ENCODE results near the gene ASTN2. TPM values are rescaled to one million over a fixed set of nuclear protein-coding genes. Genes with fewer than 3 reads are reported as not detected.

The ASTN2 gene
- total RNA-seq, 5 donors from 2014 or later (not counting 1 experiment from before 2014, with no cell fraction given) = 3.7 to 4.8 (median 4.4) TPM

GRCh38 chr9:117354997-117355396, 59.9 kb downstream of the ASTN2 start:
- H3K27ac ChIP-seq (ENCODE audit: low read length) = no peak overlapping the region
- ChIA-PET CTCF (no interaction called here), POLR2A (no interaction called here)
- no peaks in the 10 kb centered on the region for H3K9me3 ChIP-seq
- H3K4me3 ChIP-seq (ENCODE audit: control insufficient read depth in 1 of 2, extremely low read depth in 1 of 2, low read length in 1 of 2) = no peak overlapping the region
- H3K27me3 Mint-ChIP-seq = peaks cover 0 to 4% of the 10 kb centered on the region in 2 donors
- H3K4me1 ChIP-seq (ENCODE audit: control insufficient read depth in 1 of 2, extremely low read depth in 1 of 2, insufficient read depth in 2 of 2, low read length in 2 of 2) = no peaks in the 10 kb centered on the region
- H3K27ac Mint-ChIP-seq = no peak overlapping the region
- no peaks in the 10 kb centered on the region for H3K27me3 ChIP-seq (replicated peaks in 1 of 2; ENCODE audit: control insufficient read depth in 2 of 2, extremely low read depth in 1 of 2, insufficient read depth in 2 of 2, low read length in 1 of 2)
- no peaks in the 10 kb centered on the region for H3K36me3 ChIP-seq (ENCODE audit: control insufficient read depth in 2 of 2, extremely low read depth in 1 of 2, insufficient read depth in 1 of 2, low read length in 1 of 2)
- H3K36me3 Mint-ChIP-seq = no peaks in the 10 kb centered on the region
- no peak overlapping the region for H3K4me3 Mint-ChIP-seq
- no peak for ATAC-seq (replicated peaks in 1 of 4)
- no peak for DNase-seq
- peaks cover 4 to 11% (median 8%) of the 10 kb centered on the region in 3 donors for H3K9me3 Mint-ChIP-seq
- no peaks in the 10 kb centered on the region for H3K4me1 Mint-ChIP-seq

DNA sequence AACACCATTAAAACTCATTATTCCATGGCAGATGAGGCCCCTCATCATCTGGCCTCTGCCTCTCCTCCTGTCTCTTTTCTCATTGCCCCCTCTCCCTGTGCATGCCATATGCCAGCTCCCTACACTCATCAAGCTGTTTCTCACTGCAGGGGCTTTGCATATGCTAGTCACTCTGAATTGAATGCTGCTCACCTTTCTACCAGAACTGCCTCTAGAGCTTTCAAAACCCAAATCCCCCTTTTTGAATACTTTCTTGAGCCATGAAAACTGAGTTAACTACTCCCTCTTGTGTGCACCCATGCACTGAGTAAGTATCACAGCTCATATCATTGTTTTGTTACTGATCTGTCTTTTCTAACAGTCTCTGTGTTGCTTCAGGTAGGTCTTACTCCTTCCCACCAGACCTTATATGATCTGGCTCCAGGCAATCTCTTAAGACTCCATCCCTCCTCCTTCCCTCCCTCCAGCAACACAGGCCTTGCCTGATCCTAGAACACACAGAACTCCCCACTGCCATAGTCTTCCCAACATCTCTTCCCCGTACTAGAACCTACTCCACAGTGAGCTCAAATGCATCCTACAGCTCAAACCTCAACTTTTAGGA, 60.5 kb downstream of the ASTN2 start:
- DNase-seq (no peak), ATAC-seq (replicated peaks in 1 of 4) (no peak)
- Mint-ChIP-seq H3K4me3 (no peak overlapping the region), H3K27ac (no peak overlapping the region), H3K36me3 (no peaks in the 10 kb centered on the region), H3K9me3 (peaks cover under 1 to 11% (median 8%) of the 10 kb centered on the region in 3 donors), H3K27me3 (peaks cover 0 to 4% of the 10 kb centered on the region in 2 donors), H3K4me1 (no peaks in the 10 kb centered on the region)
- POLR2A ChIA-PET = no interaction called here
- Histone ChIP-seq H3K36me3 (ENCODE audit: control insufficient read depth in 2 of 2, extremely low read depth in 1 of 2, insufficient read depth in 1 of 2, low read length in 1 of 2) (no peaks in the 10 kb centered on the region), H3K4me1 (ENCODE audit: control insufficient read depth in 1 of 2, extremely low read depth in 1 of 2, insufficient read depth in 2 of 2, low read length in 2 of 2) (no peaks in the 10 kb centered on the region), H3K27ac (ENCODE audit: low read length) (no peak overlapping the region), H3K4me3 (ENCODE audit: control insufficient read depth in 1 of 2, extremely low read depth in 1 of 2, low read length in 1 of 2) (no peak overlapping the region), H3K9me3 (no peaks in the 10 kb centered on the region), H3K27me3 (replicated peaks in 1 of 2; ENCODE audit: control insufficient read depth in 2 of 2, extremely low read depth in 1 of 2, insufficient read depth in 2 of 2, low read length in 1 of 2) (no peaks in the 10 kb centered on the region)
- WGBS (ENCODE audit: insufficient coverage) = 83% methylated on average over 1 of the region's 1 CpG
- CTCF ChIA-PET = no interaction called here

DNA sequence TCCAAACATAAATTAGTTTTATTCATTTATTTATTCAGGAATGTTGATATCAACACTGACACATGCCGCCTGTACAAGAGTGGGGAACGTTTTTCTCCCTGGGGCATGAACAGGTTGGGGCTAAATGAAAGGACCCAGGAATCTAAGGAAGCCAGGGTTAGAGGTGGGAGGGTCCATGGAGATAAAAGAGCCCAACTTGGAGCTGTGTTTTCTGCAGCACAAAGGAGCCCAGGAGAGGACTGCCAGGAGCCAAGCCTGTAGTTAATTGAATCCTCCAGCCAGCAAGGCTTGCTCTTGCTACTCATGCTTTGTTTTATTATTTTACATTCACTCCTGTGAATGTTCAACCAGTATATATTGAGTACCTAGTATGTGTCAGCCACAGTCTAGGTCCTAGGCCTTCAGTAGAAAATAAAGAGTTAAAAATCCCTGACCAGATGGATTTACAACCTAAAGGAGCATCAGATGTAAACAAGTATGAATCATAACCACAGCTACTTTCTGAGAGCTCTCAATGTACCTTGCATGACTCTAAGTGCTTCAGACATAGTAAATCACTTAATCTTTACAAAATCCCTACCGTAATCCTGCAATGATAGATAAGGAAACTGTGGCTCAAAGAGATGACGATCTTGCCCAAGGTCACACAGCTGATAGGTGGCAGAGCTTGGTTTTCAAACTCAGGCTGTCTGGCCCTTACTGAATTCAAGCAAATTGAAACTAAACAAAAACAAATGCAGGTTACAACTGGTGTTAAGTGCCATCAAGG, 69.8 kb downstream of the ASTN2 start:
- Histone ChIP-seq H3K27ac (ENCODE audit: low read length) (no peak overlapping the region), H3K4me1 (ENCODE audit: control insufficient read depth in 1 of 2, extremely low read depth in 1 of 2, insufficient read depth in 2 of 2, low read length in 2 of 2) (no peaks in the 10 kb centered on the region), H3K27me3 (replicated peaks in 1 of 2; ENCODE audit: control insufficient read depth in 2 of 2, extremely low read depth in 1 of 2, insufficient read depth in 2 of 2, low read length in 1 of 2) (no peaks in the 10 kb centered on the region), H3K36me3 (ENCODE audit: control insufficient read depth in 2 of 2, extremely low read depth in 1 of 2, insufficient read depth in 1 of 2, low read length in 1 of 2) (no peaks in the 10 kb centered on the region), H3K9me3 (no peaks in the 10 kb centered on the region), H3K4me3 (ENCODE audit: control insufficient read depth in 1 of 2, extremely low read depth in 1 of 2, low read length in 1 of 2) (no peak overlapping the region)
- Mint-ChIP-seq H3K27ac (no peak overlapping the region), H3K36me3 (no peaks in the 10 kb centered on the region), H3K4me3 (no peak overlapping the region), H3K4me1 (no peaks in the 10 kb centered on the region), H3K27me3 (no peaks in the 10 kb centered on the region), H3K9me3 (peaks cover 0 to 5% (median 0%) of the 10 kb centered on the region in 3 donors)
- WGBS (ENCODE audit: insufficient coverage) = 40% methylated on average over 1 of the region's 4 CpGs
- POLR2A ChIA-PET = no interaction called here
- DNase-seq = no peak
- CTCF ChIA-PET = no interaction called here
- ATAC-seq (replicated peaks in 1 of 4) = no peak

DNA sequence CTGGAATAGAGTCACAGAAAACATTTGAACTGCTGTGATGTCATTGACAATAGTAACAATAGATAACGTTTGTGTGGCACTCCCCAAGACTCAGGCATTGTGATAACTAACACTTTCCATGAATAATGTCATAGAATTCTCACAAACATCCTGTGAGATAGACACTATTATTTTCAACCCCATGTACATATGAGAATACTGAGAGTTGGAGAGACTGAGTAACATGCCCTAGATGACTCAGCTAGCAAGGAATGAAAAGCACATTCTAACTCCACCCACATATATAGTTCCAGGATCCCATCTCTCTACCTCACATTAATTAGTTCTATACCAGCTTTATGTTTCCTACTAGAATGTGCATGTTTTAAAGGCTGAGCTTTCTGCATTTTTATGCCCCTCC, 71.4 kb downstream of the ASTN2 start:
- WGBS (ENCODE audit: insufficient coverage) = no CpG with 5 or more reads among the region's 1 CpG
- no peak overlapping the region for H3K4me3 Mint-ChIP-seq
- DNase-seq (no peak), ATAC-seq (replicated peaks in 1 of 4) (no peak)
- H3K9me3 Mint-ChIP-seq = peaks cover 3 to 6% (median 5%) of the 10 kb centered on the region in 3 donors
- Histone ChIP-seq H3K27me3 (replicated peaks in 1 of 2; ENCODE audit: control insufficient read depth in 2 of 2, extremely low read depth in 1 of 2, insufficient read depth in 2 of 2, low read length in 1 of 2) (no peaks in the 10 kb centered on the region), H3K27ac (ENCODE audit: low read length) (no peak overlapping the region), H3K4me3 (ENCODE audit: control insufficient read depth in 1 of 2, extremely low read depth in 1 of 2, low read length in 1 of 2) (no peak overlapping the region), H3K36me3 (ENCODE audit: control insufficient read depth in 2 of 2, extremely low read depth in 1 of 2, insufficient read depth in 1 of 2, low read length in 1 of 2) (no peaks in the 10 kb centered on the region), H3K9me3 (no peaks in the 10 kb centered on the region), H3K4me1 (ENCODE audit: control insufficient read depth in 1 of 2, extremely low read depth in 1 of 2, insufficient read depth in 2 of 2, low read length in 2 of 2) (no peaks in the 10 kb centered on the region)
- H3K36me3 Mint-ChIP-seq = no peaks in the 10 kb centered on the region
- ChIA-PET POLR2A (no interaction called here), CTCF (no interaction called here)
- H3K4me1 Mint-ChIP-seq = no peaks in the 10 kb centered on the region
- H3K27ac Mint-ChIP-seq = no peak overlapping the region
- no peaks in the 10 kb centered on the region for H3K27me3 Mint-ChIP-seq

GRCh38 chr9:117341151-117341550, 73.7 kb downstream of the ASTN2 start:
- Histone ChIP-seq H3K36me3 (ENCODE audit: control insufficient read depth in 2 of 2, extremely low read depth in 1 of 2, insufficient read depth in 1 of 2, low read length in 1 of 2) (no peaks in the 10 kb centered on the region), H3K9me3 (no peaks in the 10 kb centered on the region), H3K4me3 (ENCODE audit: control insufficient read depth in 1 of 2, extremely low read depth in 1 of 2, low read length in 1 of 2) (no peak overlapping the region), H3K27ac (ENCODE audit: low read length) (no peak overlapping the region), H3K27me3 (replicated peaks in 1 of 2; ENCODE audit: control insufficient read depth in 2 of 2, extremely low read depth in 1 of 2, insufficient read depth in 2 of 2, low read length in 1 of 2) (no peaks in the 10 kb centered on the region), H3K4me1 (ENCODE audit: control insufficient read depth in 1 of 2, extremely low read depth in 1 of 2, insufficient read depth in 2 of 2, low read length in 2 of 2) (no peaks in the 10 kb centered on the region)
- no peaks in the 10 kb centered on the region for H3K4me1 Mint-ChIP-seq
- H3K27ac Mint-ChIP-seq = no peak overlapping the region
- DNase-seq (no peak), ATAC-seq (replicated peaks in 1 of 4) (no peak)
- peaks cover 2 to 10% (median 3%) of the 10 kb centered on the region in 3 donors for H3K9me3 Mint-ChIP-seq
- WGBS (ENCODE audit: insufficient coverage) = 17% methylated on average over 1 of the region's 2 CpGs
- CTCF ChIA-PET = interaction anchor here in 1 of 2 donors (0.7 kb wide), 1 partner anchor 10 kb away, joined by 3 read pairs; no protein-coding TSS in a partner anchor
- POLR2A ChIA-PET = no interaction called here
- H3K4me3 Mint-ChIP-seq = no peak overlapping the region
- no peaks in the 10 kb centered on the region for H3K27me3 Mint-ChIP-seq
- H3K36me3 Mint-ChIP-seq = no peaks in the 10 kb centered on the region

DNA sequence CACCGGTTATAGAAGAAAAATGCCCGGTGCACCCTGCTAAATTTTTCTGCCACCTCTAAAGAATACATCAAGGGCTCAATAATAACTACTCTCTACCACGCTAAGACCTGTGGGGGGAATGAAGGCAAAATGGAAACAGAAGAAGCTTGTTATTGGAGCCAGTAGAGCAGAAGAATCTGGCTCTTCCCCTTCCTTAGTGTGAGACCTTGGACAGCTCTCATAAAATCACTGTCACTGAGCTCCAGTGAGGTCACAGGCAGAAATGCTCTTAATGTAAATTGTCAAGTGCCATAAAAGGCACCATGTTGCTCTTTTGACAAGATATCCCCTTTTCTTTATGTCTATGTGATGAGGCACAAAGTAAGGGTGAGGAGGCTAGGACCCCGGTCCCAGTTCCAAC, 74.4 kb downstream of the ASTN2 start:
- no peak overlapping the region for H3K4me3 Mint-ChIP-seq
- CTCF ChIA-PET = no interaction called here
- DNase-seq = no peak
- H3K4me1 ChIP-seq (ENCODE audit: control insufficient read depth in 1 of 2, extremely low read depth in 1 of 2, insufficient read depth in 2 of 2, low read length in 2 of 2) = no peaks in the 10 kb centered on the region
- no peak overlapping the region for H3K27ac Mint-ChIP-seq
- H3K27me3 ChIP-seq (replicated peaks in 1 of 2; ENCODE audit: control insufficient read depth in 2 of 2, extremely low read depth in 1 of 2, insufficient read depth in 2 of 2, low read length in 1 of 2) = no peaks in the 10 kb centered on the region
- no peak overlapping the region for H3K27ac ChIP-seq (ENCODE audit: low read length)
- H3K36me3 ChIP-seq (ENCODE audit: control insufficient read depth in 2 of 2, extremely low read depth in 1 of 2, insufficient read depth in 1 of 2, low read length in 1 of 2) = no peaks in the 10 kb centered on the region
- H3K36me3 Mint-ChIP-seq = no peaks in the 10 kb centered on the region
- H3K9me3 ChIP-seq = no peaks in the 10 kb centered on the region
- H3K4me3 ChIP-seq (ENCODE audit: control insufficient read depth in 1 of 2, extremely low read depth in 1 of 2, low read length in 1 of 2) = no peak overlapping the region
- POLR2A ChIA-PET = no interaction called here
- 100% methylated on average over 1 of the region's 4 CpGs for WGBS (ENCODE audit: insufficient coverage)
- H3K4me1 Mint-ChIP-seq = no peaks in the 10 kb centered on the region
- ATAC-seq (replicated peaks in 1 of 4) = no peak
- H3K9me3 Mint-ChIP-seq = peaks cover 2 to 10% (median 3%) of the 10 kb centered on the region in 3 donors
- no peaks in the 10 kb centered on the region for H3K27me3 Mint-ChIP-seq
